GM19025 (cell line): Measurements from ENCODE around the gene SLN.
"Not testable (repeated sequence)": the region's sequence is repeated elsewhere in the genome, so short reads cannot be mapped to it uniquely, and the experiment has no call there.

Experiments
- ATAC-seq: cut with Tn5 transposase; IDR thresholded peaks from one replicate; pipeline ENCODE4 v1.9.1; 2021; ENCODE audit warnings: mild to moderate bottlenecking, low read depth, moderate library complexity; ENCODE audit not compliant: unreplicated experiment

The SLN gene

GRCh38 chr11:107711861-107712755 lies at the start of gene SLN:
SLN (minus strand) TSS chr11:107712056.
- ATAC-seq = no peak

- ATAC-seq = not testable (repeated sequence)
Observed at GRCh38 chr11:107758719-107759355, 47.0 kb upstream of the SLN start.

GRCh38 chr11:107757661-107758060 lies 45.8 kb upstream of the SLN start:
- ATAC-seq = no peak

GRCh38 chr11:107756553-107756952 lies 44.7 kb upstream of the SLN start:
- no peak for ATAC-seq

DNA sequence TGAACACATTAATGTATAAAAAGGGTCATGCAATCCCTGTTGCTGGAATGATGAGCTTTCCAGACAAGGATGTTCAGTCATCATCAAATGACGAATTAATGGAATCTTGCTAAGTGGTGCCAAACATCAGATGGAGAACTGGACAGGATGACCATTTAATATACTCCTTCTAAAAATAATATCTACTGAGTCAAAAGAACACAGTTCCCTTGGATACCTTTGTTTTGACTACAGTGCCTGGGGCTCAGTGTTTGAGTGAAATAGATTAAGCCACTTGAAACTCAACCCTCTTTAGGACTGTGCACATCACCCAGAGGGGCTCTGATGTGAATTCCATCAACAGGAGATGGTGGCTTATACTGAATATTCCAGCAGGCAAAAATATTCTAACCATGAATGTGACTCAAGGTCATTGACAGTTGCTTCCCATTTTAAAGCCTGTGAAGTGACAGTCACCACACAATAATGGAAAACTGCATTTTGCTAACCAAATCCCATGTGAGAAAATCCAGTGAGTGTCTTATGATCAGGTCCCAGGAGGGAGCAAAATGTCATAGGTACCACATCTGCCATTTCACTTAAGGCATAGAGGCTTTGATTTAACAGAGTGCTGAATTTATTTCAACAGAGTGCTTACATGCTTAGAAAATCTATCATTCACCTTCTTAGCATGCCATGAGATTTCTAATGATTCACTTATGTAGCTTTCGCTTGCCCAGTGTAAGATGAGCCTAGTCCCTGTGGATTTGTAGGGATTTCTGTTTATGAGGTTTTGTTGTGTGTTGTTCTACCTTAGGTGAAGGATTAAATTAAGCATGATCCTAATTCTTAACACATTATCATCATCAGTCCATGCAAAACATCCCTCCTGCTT lies 41.3 kb upstream of the SLN start:
- ATAC-seq = no peak

GRCh38 chr11:107752508-107752907 lies 40.7 kb upstream of the SLN start:
- no peak for ATAC-seq

DNA sequence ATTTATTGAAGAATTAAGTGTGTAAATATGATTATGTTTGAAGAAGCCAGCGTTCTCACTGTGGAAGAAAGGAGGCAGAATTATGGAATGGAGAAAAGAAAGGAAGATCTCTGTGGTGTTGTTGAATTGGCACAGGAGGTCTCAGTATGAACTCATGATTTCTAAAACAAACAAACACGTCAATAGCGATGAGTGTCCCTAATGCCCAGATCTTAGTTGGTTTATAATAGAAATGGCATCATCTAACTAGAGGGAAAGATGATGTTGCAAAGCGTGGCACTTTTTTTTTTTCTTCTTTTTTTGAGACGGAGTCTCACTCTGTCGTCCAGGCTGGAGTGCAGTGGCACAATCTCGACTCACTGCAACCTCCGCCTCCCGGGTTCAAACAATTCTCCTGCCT lies 39.2 kb upstream of the SLN start:
- no peak for ATAC-seq

- no peak for ATAC-seq
Observed at GRCh38 chr11:107750313-107750712, 38.5 kb upstream of the SLN start.

DNA sequence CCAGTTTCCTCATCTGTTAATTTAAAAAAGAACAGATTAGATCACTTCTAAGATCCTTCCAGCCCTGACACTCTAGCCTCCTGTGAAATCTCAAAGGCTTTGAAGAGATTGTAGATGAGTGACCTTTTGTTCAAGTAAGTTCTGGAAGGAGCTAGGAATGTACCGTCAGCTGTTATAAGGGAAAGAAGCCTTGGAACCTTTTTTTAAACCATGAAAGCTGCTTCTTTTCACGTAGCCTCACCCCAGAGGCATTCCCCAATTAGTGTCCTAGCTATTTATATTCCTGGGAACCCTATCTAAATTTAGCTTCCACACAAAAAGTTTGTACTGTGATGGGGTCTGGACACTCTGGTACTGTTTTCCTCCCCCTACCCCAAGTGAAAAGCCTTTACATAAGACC lies 35.8 kb upstream of the SLN start:
- ATAC-seq = no peak

DNA sequence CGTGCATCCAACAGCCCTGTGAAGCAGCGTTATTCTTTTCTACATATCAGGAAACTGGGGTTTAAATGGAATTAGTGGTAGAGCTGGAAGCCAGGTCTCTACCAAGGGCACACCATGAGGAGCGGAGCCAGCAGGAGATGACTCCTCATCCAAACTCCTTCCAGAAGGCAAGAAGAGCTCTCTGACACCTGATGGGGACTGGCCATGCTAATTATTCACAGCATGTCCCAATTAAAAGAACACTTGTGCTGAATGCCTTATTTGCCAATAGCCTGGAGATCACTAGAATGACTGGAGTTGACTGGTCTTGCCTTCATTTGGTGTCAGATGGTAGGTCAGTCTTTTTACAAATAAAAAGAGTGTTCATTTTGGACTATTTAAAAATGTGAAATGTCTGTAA lies 32.9 kb upstream of the SLN start:
- ATAC-seq = no peak

GRCh38 chr11:107743191-107743590 lies 31.3 kb upstream of the SLN start:
- no peak for ATAC-seq

DNA sequence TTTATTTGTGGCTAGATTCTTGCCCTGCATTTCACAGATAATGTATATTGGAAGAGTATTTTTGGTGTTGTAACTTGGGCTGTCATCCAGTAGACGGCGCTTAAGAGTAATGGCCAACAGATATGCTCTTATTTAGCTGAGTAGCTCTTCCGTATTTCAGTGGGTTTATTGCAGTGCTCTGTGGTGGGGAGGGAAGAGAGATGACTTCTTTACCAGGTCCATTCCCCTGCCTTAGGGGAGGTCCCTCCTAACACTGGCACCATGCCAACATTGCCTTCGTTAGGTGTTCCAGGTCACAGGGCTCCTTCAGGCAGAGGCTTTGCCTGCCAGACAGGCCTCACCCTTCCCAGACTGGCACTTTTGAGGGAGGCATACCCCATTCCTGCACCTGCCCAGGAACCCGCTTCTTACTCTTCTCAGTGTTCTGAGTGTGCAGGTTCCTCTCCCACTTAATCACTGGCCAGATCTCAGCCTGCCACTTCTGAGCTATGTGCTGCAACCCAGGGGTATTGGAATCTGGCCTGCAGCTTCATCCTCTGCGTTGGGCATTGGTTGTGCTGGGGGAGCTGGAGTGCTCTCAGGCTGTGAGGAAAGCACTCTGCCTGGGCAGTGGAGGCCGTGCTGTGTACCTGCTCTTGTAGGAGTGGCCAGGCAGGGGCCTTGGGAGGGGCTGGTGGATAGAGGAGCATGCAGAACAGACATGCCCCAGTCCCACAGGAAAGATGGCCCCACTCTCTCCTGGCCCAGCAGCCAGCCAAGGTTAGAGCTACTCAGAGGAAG lies 29.4 kb upstream of the SLN start:
- peak; percentile 81 for ATAC-seq

DNA sequence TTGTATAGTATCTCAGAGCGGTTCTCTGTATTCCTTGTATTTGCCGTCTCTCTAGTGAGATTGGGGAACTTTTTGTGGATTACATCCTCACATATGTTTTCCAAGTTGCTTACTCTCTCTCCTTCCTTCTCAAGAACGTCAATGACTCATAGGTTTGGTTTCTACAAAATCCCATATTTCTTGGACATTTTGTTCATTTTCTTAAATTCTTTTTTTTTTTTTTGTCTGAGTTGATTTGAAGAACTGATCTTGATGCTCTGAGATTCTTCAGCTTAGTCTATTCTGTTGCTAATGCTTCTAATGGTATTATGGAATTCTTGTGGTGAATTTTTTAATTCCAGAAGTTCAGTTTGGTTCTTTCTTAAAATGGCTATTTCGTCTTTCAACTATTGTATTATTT lies 28.4 kb upstream of the SLN start:
- ATAC-seq = no peak

DNA sequence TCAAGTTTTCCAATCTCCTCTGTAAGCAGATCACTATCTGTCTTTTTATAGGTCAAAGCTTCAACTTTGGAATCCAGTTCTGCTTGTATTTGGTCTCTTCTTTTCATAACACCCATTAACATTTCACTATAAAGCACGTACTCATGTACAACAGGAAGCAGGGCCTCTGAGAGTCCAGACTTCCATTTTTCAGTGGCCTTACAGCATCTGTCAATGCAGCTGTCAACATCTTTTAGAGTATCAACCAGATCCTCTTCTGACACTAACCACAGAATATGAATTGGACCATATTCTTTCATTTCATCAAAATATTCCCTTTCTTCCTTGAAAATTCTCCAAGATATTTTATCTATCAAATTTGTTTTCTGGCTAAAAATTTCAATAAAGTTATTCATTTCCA lies 24.7 kb upstream of the SLN start:
- no peak for ATAC-seq

- peak; percentile 58 for ATAC-seq
Observed at GRCh38 chr11:107733518-107733917, 21.7 kb upstream of the SLN start.

- peak; percentile 20 for ATAC-seq
Observed at GRCh38 chr11:107732689-107733051, 20.8 kb upstream of the SLN start.

DNA sequence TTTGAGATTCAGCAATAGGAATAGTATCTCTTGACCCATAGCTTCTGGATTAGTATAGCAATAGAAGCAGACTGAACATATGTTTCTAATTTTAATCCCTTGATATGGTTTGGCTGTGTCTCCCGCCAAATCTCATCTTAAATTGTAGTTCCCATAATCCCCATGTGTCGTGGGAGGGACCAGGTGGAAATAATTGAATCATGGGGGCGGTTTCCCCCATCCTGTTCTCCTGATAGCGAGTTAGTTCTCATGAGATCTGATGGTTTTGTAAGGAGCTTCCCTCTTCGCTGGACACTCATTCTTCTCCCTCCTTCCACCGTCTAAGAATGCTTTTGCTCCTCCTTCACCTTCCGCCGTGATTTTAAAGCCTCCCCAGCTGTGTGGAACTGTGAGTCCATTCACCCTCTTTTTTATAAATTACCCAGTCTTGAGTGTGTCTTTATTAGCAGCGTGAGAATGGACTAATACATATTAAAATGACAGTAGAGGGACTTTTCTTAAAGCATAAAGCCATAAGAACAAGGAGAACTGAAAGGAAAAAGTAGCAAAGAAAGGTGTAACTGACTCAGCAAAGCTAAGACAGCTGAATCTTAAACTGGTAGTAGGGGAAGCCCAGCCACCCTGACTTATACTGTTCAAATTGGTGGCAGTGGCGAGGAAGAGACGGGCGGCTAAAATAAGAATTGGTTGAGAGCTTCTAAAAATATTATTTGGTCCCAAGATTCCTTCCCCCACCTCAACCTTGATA lies 20.3 kb upstream of the SLN start:
- ATAC-seq = peak; percentile 70

DNA sequence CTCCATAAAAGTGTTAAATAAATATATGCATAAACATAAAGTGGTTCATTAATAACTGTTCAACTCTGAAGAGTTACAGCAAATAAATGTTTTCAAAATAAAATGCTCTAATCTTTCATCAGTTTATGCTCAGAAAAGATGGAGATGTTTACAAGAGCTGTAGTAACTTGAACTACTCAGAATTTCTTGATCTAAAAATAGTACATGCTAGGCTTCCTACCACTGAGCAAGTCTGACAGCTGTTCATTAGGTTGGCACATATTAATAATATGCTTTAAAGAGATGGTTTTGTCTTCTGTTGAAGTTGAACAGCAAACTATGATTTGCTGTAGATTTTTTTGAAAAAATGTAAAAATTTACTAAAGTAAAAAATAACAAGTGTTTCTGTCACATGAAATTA lies 10.8 kb upstream of the SLN start:
- ATAC-seq = no peak

- no peak for ATAC-seq
Observed at GRCh38 chr11:107721207-107721606, 9.4 kb upstream of the SLN start.

- no peak for ATAC-seq
Observed at GRCh38 chr11:107720303-107720774, 8.5 kb upstream of the SLN start.
